H1 (cell line): Measurements from ENCODE around the gene CKAP2L. TPM values are rescaled to one million over a fixed set of nuclear protein-coding genes. Genes with fewer than 3 reads are reported as not detected.

Source experiments
- CREB1 ChIP-seq: IDR thresholded peaks from 2 replicates; pipeline ENCODE4 v1.6.1; 2012; ENCODE audit warnings: inconsistent platforms
- KDM1A ChIP-seq: fragments of 200-600, 300-600 bp; sonication (generic); IDR thresholded peaks from 2 replicates; pipeline ENCODE4 v1.7.1; 2016; ENCODE audit warnings: mild to moderate bottlenecking, low read length, borderline replicate concordance
- POLR2A ChIP-seq, 2 experiments: IDR thresholded peaks; 1 replicate in 1 of 2; 2 replicates in 1 of 2; pipeline ENCODE4 v1.6.1; 2011; ENCODE audit warnings: low read depth in 2 of 2, low read length in 2 of 2, mild to moderate bottlenecking in 2 of 2; ENCODE audit errors: control extremely low read depth in 1 of 2
- TAF1 ChIP-seq: IDR thresholded peaks from 2 replicates; pipeline ENCODE4 v1.6.1; 2011; ENCODE audit warnings: mild to moderate bottlenecking, low read depth, low read length
- TBP ChIP-seq: IDR thresholded peaks from 2 replicates; pipeline ENCODE4 v1.6.1; 2011; ENCODE audit warnings: low read depth, low read length, improper control_type of control experiment
- TEAD4 ChIP-seq: IDR thresholded peaks from 2 replicates; pipeline ENCODE4 v1.6.1; 2012; ENCODE audit warnings: low read depth, low read length, inconsistent platforms, mixed read lengths
- ZNF274 ChIP-seq: IDR thresholded peaks from 2 replicates; pipeline ENCODE4 v1.7.0; 2012; ENCODE audit warnings: low read length, borderline replicate concordance; ENCODE audit errors: extremely low read depth
- polyA plus RNA-seq, 7 experiments: library from polyadenylated mRNA; depleted of rRNA in 3 of 7; stranded (reverse) in 5 of 7; unstranded in 2 of 7; fragments of >200 nt in 5 of 7; fragments of 200-250 nt in 2 of 7; gene quantifications; 1 replicate in 5 of 7; 2 replicates in 1 of 7; 4 replicates in 1 of 7; pipeline versions ENCODE4 v1.2.1 to v1.2.3, GENCODE V29; 2011 to 2013; ENCODE audit warnings: missing spikeins in 2 of 7, mixed read lengths in 2 of 7
- total RNA-seq: library from RNA; stranded (reverse); fragmentation: NEBNext Ultra II Directional; extraction: Animal tissue kit (Norgen Biotek cat#: 25700); gene quantifications from 2 replicates; pipeline ENCODE4 v1.2.1, GENCODE V29; 2021
- TF ChIP-seq, protein P1 (sequence below): fragments of 300-600 bp; sonication (generic); IDR thresholded peaks from 2 replicates; pipeline ENCODE4 v1.7.1; 2012; ENCODE audit warnings: low read length, moderate library complexity, mild to moderate bottlenecking, inconsistent platforms; ENCODE audit not compliant: insufficient replicate concordance
- TF ChIP-seq, protein P2 (sequence below): IDR thresholded peaks from 2 replicates; pipeline ENCODE4 v1.6.1; 2011; ENCODE audit warnings: low read depth, mild to moderate bottlenecking, low read length; ENCODE audit not compliant: insufficient read depth
- TF ChIP-seq, protein P3 (sequence below), 3 experiments: IDR thresholded peaks; 1 replicate in 2 of 3; 2 replicates in 1 of 3; pipeline versions ENCODE4 v1.5.1 to v1.6.1; 2011; ENCODE audit warnings: low read length in 3 of 3, mild to moderate bottlenecking in 3 of 3, inconsistent platforms in 2 of 3, low read depth in 1 of 3, moderate library complexity in 1 of 3; ENCODE audit not compliant: insufficient read depth in 1 of 3; ENCODE audit errors: control extremely low read depth in 1 of 3

Gene CKAP2L
- total and polyA plus RNA-seq, 2 of the 8 experiments (the other 6 are each of a cell fraction or from before 2014, with no cell fraction given): 2.5 to 20.7 TPM

DNA sequence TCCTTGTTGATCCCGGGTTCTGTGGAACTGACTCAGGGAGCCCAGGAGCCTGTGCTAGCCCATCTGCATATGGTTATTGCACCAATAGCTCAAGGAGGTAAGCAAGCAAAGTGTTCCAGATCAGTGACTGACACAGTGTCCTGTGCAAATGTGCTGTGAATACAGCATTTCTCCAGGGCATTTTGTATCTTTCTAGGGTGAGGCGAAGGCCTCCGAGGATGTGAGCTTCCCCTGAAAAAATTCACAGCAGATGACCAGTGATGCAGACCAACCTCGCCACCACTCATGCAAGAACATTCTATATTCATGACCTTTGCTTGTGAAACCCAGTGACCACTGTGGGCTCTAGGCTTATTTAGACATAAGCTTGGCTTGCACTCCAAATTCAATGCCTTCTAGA is 58.8 kb downstream of the CKAP2L start (continued):
- TF ChIP-seq, protein P1, sequence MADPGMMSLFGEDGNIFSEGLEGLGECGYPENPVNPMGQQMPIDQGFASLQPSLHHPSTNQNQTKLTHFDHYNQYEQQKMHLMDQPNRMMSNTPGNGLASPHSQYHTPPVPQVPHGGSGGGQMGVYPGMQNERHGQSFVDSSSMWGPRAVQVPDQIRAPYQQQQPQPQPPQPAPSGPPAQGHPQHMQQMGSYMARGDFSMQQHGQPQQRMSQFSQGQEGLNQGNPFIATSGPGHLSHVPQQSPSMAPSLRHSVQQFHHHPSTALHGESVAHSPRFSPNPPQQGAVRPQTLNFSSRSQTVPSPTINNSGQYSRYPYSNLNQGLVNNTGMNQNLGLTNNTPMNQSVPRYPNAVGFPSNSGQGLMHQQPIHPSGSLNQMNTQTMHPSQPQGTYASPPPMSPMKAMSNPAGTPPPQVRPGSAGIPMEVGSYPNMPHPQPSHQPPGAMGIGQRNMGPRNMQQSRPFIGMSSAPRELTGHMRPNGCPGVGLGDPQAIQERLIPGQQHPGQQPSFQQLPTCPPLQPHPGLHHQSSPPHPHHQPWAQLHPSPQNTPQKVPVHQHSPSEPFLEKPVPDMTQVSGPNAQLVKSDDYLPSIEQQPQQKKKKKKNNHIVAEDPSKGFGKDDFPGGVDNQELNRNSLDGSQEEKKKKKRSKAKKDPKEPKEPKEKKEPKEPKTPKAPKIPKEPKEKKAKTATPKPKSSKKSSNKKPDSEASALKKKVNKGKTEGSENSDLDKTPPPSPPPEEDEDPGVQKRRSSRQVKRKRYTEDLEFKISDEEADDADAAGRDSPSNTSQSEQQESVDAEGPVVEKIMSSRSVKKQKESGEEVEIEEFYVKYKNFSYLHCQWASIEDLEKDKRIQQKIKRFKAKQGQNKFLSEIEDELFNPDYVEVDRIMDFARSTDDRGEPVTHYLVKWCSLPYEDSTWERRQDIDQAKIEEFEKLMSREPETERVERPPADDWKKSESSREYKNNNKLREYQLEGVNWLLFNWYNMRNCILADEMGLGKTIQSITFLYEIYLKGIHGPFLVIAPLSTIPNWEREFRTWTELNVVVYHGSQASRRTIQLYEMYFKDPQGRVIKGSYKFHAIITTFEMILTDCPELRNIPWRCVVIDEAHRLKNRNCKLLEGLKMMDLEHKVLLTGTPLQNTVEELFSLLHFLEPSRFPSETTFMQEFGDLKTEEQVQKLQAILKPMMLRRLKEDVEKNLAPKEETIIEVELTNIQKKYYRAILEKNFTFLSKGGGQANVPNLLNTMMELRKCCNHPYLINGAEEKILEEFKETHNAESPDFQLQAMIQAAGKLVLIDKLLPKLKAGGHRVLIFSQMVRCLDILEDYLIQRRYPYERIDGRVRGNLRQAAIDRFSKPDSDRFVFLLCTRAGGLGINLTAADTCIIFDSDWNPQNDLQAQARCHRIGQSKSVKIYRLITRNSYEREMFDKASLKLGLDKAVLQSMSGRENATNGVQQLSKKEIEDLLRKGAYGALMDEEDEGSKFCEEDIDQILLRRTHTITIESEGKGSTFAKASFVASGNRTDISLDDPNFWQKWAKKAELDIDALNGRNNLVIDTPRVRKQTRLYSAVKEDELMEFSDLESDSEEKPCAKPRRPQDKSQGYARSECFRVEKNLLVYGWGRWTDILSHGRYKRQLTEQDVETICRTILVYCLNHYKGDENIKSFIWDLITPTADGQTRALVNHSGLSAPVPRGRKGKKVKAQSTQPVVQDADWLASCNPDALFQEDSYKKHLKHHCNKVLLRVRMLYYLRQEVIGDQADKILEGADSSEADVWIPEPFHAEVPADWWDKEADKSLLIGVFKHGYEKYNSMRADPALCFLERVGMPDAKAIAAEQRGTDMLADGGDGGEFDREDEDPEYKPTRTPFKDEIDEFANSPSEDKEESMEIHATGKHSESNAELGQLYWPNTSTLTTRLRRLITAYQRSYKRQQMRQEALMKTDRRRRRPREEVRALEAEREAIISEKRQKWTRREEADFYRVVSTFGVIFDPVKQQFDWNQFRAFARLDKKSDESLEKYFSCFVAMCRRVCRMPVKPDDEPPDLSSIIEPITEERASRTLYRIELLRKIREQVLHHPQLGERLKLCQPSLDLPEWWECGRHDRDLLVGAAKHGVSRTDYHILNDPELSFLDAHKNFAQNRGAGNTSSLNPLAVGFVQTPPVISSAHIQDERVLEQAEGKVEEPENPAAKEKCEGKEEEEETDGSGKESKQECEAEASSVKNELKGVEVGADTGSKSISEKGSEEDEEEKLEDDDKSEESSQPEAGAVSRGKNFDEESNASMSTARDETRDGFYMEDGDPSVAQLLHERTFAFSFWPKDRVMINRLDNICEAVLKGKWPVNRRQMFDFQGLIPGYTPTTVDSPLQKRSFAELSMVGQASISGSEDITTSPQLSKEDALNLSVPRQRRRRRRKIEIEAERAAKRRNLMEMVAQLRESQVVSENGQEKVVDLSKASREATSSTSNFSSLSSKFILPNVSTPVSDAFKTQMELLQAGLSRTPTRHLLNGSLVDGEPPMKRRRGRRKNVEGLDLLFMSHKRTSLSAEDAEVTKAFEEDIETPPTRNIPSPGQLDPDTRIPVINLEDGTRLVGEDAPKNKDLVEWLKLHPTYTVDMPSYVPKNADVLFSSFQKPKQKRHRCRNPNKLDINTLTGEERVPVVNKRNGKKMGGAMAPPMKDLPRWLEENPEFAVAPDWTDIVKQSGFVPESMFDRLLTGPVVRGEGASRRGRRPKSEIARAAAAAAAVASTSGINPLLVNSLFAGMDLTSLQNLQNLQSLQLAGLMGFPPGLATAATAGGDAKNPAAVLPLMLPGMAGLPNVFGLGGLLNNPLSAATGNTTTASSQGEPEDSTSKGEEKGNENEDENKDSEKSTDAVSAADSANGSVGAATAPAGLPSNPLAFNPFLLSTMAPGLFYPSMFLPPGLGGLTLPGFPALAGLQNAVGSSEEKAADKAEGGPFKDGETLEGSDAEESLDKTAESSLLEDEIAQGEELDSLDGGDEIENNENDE: no peak
- TF ChIP-seq KDM1A (no peak), TAF1 (no peak), TBP (no peak), TEAD4 (no peak), POLR2A (IDR thresholded peaks at IDR 0.05; ENCODE audit: control extremely low read depth in 1 of 2, low read depth in 2 of 2, low read length in 2 of 2) (no peak), ZNF274 (no peak), CREB1 (no peak)
- TF ChIP-seq, protein P2, sequence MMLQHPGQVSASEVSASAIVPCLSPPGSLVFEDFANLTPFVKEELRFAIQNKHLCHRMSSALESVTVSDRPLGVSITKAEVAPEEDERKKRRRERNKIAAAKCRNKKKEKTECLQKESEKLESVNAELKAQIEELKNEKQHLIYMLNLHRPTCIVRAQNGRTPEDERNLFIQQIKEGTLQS: no peak
- TF ChIP-seq, protein P3, sequence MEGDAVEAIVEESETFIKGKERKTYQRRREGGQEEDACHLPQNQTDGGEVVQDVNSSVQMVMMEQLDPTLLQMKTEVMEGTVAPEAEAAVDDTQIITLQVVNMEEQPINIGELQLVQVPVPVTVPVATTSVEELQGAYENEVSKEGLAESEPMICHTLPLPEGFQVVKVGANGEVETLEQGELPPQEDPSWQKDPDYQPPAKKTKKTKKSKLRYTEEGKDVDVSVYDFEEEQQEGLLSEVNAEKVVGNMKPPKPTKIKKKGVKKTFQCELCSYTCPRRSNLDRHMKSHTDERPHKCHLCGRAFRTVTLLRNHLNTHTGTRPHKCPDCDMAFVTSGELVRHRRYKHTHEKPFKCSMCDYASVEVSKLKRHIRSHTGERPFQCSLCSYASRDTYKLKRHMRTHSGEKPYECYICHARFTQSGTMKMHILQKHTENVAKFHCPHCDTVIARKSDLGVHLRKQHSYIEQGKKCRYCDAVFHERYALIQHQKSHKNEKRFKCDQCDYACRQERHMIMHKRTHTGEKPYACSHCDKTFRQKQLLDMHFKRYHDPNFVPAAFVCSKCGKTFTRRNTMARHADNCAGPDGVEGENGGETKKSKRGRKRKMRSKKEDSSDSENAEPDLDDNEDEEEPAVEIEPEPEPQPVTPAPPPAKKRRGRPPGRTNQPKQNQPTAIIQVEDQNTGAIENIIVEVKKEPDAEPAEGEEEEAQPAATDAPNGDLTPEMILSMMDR (IDR thresholded peaks at IDR 0.05; ENCODE audit: control extremely low read depth in 1 of 3, insufficient read depth in 1 of 3, low read depth in 1 of 3, low read length in 3 of 3): no peak
